OCI-LY3 (cell line): ENCODE measurements around the gene MINDY4B.

ENCODE experiments used
- CTCF ChIP-seq: fragments of 200-600, 300-600 bp; sonication (generic); IDR thresholded peaks from 2 replicates; pipeline ENCODE4 v1.5.1; 2014; ENCODE audit warnings: antibody characterized with exemption, low read length, low read depth
- EZH2phosphoT487 ChIP-seq: fragments of 200-600 bp; shearing (Covaris generic); IDR thresholded peaks from 2 replicates; pipeline ENCODE4 v1.6.1; 2018; ENCODE audit warnings: antibody characterized with exemption, mixed run types, low read depth

DNA sequence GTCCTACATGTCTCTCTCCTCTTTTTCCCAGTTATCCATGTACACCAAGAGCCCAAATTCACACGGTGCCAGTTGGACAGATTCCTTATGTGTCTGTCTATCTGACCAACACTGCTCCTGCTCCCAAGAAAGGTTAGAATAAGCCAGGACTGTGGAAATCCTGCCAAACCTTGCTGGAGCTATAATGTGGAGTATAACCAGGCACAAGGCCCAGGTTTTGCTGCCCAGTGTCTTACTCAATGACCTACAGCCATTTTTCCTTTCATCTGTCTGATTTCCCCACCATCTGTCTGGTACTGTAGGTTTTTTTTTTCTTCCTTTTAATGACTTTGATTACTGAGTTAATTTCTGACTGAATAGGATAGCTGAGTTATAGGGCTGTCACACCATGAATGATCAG, 26.5 kb upstream of the MINDY4B start:
- TF ChIP-seq CTCF (no peak), EZH2phosphoT487 (no peak)
